ENCODE results near the gene FAF2.

Gene FAF2

DNA sequence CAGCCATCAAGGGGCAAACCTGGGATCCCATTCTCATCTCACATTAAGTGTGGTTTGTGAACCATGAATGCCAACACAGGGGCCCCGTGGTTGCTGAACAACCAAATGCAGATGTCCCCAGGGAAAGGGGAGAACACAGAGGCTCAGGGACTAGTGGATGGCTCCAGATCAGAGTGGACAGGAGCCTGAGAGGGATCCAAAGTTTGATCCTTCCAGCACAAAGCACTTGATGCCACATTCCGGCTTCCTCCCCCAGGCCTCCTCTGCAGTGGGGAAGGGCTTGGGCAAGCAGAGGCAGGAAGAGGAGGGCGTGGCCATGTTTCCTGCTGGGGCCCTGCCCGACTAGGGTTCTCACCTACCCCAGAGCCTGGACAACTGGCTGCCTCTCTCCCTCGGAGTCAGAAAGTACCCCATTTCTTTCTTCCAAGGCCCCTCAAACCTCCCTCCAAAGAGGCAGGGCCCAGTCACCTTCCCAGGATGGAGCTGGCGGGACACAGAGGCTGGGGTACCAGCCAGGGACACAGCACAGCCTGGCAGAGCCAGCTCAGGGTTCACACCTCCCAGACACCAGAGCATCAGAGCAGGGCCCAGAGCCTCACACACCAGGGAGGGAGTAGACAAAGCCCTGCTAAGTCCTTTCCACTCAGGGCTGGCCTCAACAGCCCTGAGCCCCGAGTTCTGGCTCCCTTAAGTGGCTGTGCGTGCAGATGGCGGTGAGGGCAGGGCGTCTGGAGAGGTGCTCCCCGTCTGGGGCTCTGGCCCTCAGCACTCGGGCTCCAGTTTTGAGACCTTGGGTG lies 93.4 kb downstream of the FAF2 start:
- no peak for TF ChIP-seq GATA2 (IDR thresholded peaks at IDR 0.05; ENCODE audit: low read depth, low read length)
- no peak for TF ChIP-seq GATA3 (IDR thresholded peaks at IDR 0.05; ENCODE audit: low read depth, low read length)

GRCh38 chr5:176542135-176542595 lies 94.0 kb downstream of the FAF2 start:
- TF ChIP-seq GATA3 (IDR thresholded peaks at IDR 0.05; ENCODE audit: low read depth, low read length), result no peak
- TF ChIP-seq GATA2 (IDR thresholded peaks at IDR 0.05; ENCODE audit: low read depth, low read length), result no peak

GRCh38 chr5:176542596-176543427 lies 94.6 kb downstream of the FAF2 start:
- TF ChIP-seq GATA2 (IDR thresholded peaks at IDR 0.05; ENCODE audit: low read depth, low read length), result no peak
- TF ChIP-seq GATA3 (IDR thresholded peaks at IDR 0.05; ENCODE audit: low read depth, low read length), result no peak

DNA sequence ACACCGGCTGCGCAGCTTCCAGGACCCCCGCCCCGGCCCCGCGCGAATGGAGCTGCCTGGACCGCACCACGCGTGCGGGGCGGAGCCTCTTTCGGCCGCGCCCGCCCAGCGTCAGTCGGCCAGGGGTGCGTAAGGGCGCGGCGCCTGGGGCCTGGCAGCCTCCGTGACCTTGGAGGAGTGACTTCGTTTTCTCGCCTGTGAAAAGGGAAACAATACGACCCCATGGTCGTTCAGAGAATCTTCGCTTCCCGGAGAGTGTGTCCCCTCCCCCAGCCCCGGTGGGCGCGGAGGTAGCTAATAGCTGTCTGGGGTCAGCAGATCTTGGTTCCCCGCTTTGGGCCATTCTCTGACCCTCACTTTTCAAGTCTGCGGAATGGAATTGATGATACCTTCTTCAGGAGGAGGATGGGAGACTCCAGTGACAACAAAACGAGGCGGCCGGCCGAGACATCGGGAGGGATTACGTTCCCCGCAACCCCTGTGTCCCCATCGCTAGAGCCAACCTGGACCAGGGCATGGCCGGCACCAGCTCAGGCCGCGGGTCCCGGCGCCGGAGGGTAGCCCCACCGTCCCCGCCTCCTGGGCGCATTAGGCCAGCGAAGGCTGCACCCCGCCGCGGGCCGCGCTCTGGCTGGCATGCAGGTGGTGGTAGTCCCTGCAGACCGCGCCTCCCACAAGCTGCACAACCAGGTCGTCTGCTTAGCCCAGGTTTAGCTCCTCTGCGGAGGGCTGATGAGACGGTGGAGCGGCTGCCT lies 95.4 kb downstream of the FAF2 start:
- no peak for TF ChIP-seq GATA3 (IDR thresholded peaks at IDR 0.05; ENCODE audit: low read depth, low read length)
- TF ChIP-seq GATA2 (IDR thresholded peaks at IDR 0.05; ENCODE audit: low read depth, low read length), result no peak

DNA sequence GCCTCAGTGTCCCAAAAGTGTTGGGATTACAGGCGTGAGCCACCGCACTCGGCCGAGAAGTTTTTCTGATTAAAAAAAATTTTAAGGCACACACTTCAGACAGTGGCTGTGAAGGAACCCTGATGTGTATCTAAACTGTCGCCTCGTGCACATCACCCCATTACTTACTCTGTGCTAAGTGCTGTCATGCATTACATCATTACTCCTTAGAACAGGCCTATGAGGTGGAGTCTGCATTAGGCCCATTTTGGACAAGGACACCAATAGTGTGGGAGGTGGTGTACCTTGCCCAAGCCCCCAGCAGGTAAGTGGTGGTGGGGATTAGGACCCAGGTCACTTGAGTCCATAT lies 97.2 kb downstream of the FAF2 start:
- no peak for TF ChIP-seq GATA3 (IDR thresholded peaks at IDR 0.05; ENCODE audit: low read depth, low read length)
- no peak for TF ChIP-seq GATA2 (IDR thresholded peaks at IDR 0.05; ENCODE audit: low read depth, low read length)

- no peak for TF ChIP-seq GATA2 (IDR thresholded peaks at IDR 0.05; ENCODE audit: low read depth, low read length)
- no peak for TF ChIP-seq GATA3 (IDR thresholded peaks at IDR 0.05; ENCODE audit: low read depth, low read length)
Measured at GRCh38 chr5:176545737-176546509, 97.7 kb downstream of the FAF2 start.

GRCh38 chr5:176547802-176548201 lies 99.6 kb downstream of the FAF2 start:
- TF ChIP-seq GATA3 (IDR thresholded peaks at IDR 0.05; ENCODE audit: low read depth, low read length) (no peak), GATA2 (IDR thresholded peaks at IDR 0.05; ENCODE audit: low read depth, low read length) (no peak)

- TF ChIP-seq GATA2 (IDR thresholded peaks at IDR 0.05; ENCODE audit: low read depth, low read length) (no peak), GATA3 (IDR thresholded peaks at IDR 0.05; ENCODE audit: low read depth, low read length) (no peak)
Measured at GRCh38 chr5:176548967-176549444, 100.8 kb downstream of the FAF2 start, which contains the start of gene CDHR2. TSS of gene CDHR2 (plus strand) at chr5:176549342. CDS start at chr5:176565353, 16,011 bp downstream.

- no peak for TF ChIP-seq GATA3 (IDR thresholded peaks at IDR 0.05; ENCODE audit: low read depth, low read length)
- no peak for TF ChIP-seq GATA2 (IDR thresholded peaks at IDR 0.05; ENCODE audit: low read depth, low read length)
Measured at GRCh38 chr5:176549871-176550270, 101.7 kb downstream of the FAF2 start.

DNA sequence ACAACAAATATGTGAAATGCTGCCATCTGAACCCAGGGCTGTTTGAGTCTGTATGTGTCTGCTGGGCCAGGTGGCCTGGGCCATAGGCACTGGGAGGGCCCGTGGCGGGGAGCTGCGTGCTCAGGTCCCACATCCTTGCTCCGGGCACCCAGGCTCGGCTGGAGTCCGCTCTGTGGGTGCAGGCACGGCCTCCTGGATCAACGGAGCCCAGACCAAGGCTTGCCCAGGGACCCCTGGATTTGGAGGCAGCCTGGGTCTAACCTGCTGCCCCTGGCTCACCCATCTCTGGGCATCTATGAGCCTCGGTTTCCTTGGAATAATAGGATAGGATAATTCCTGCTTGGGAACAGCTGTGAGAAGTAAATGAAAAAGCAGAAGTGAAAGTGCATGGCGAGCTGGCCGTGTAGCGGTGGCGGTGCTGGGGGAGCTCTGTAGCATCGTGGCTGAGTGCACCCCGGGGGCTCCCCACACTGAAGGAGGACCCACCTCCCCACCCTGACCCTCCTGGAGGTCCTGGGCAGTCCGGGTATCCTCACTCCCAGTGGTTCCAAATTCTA lies 102.2 kb downstream of the FAF2 start:
- TF ChIP-seq GATA3 (IDR thresholded peaks at IDR 0.05; ENCODE audit: low read depth, low read length), result no peak
- TF ChIP-seq GATA2 (IDR thresholded peaks at IDR 0.05; ENCODE audit: low read depth, low read length), result no peak

DNA sequence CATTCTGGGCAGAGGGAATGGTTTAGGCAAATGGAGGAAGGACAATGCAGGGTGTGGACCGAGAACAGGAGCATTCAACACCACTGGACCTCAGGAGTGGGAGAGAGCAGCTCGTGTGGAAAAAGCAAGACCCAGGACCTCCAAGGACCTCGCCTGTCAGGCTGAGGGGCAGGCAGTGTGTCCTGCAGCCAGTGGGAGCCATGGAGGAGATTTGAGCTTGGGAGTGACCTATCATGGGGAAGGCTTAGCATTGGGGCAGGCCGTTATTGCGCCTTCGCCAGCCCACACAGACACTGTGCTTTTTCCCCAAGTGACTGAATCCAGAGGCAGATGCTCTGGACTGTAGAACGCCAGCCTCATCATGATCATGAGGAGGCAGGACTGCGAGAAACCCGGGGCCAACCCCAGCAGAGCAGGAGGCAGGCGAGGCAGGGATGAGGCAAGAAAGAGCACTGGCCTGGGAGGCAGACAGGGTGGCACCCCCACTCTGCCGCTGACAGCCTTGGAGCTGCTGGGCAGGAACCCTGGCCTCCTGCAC lies 104.2 kb downstream of the FAF2 start:
- TF ChIP-seq GATA3 (IDR thresholded peaks at IDR 0.05; ENCODE audit: low read depth, low read length) (no peak), GATA2 (IDR thresholded peaks at IDR 0.05; ENCODE audit: low read depth, low read length) (no peak)

- no peak for TF ChIP-seq GATA3 (IDR thresholded peaks at IDR 0.05; ENCODE audit: low read depth, low read length)
- no peak for TF ChIP-seq GATA2 (IDR thresholded peaks at IDR 0.05; ENCODE audit: low read depth, low read length)
Measured at GRCh38 chr5:176553260-176554085, 105.3 kb downstream of the FAF2 start.
